Sigmoid colon (tissue), 4 donors: Measurements from ENCODE around the gene GLP2R.

Experiments used
- POLR2A ChIP-seq, 2 donors: fragments of 450-650 bp; IDR thresholded peaks; one replicate each; pipeline ENCODE4 v1.6.1; 2016; ENCODE audit warnings: antibody characterized with exemption in 2 of 2, mild to moderate bottlenecking in 2 of 2, moderate library complexity in 2 of 2
- POLR2AphosphoS5 ChIP-seq, 4 donors: sonication (generic); formaldehyde crosslinking; IDR thresholded peaks; one replicate each; pipeline ENCODE4 v1.6.1; 2017; ENCODE audit warnings: antibody characterized with exemption in 4 of 4
- TF ChIP-seq, protein P1 (sequence below), 4 experiments: fragments of 450-650 bp in 3 of 4; fragments of 200-600 bp in 1 of 4; IDR thresholded peaks; one replicate each; pipeline ENCODE4 v1.5.1; 2016 to 2019; ENCODE audit warnings: antibody characterized with exemption in 4 of 4, mild to moderate bottlenecking in 3 of 4, moderate library complexity in 2 of 4

DNA sequence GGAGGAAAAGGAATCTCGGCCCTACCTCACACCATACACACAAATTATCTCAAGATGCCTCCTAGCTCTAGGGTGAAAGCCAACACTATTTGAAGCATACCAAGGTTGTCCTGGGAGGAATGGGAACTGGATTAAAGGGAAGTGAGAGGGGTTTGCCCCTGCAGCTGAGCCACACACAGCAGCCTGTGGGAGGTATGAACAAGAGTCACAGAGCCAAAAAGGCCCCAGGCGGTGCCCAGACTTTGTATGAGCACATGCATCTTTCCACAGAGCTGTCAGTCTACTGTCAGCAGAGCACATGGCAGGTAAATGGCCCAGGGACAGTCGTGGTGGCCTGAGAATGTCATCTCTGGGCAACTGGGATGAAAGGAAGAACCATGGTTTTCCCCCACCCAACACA lies 110.4 kb downstream of the GLP2R start:
- TF ChIP-seq, protein P1, sequence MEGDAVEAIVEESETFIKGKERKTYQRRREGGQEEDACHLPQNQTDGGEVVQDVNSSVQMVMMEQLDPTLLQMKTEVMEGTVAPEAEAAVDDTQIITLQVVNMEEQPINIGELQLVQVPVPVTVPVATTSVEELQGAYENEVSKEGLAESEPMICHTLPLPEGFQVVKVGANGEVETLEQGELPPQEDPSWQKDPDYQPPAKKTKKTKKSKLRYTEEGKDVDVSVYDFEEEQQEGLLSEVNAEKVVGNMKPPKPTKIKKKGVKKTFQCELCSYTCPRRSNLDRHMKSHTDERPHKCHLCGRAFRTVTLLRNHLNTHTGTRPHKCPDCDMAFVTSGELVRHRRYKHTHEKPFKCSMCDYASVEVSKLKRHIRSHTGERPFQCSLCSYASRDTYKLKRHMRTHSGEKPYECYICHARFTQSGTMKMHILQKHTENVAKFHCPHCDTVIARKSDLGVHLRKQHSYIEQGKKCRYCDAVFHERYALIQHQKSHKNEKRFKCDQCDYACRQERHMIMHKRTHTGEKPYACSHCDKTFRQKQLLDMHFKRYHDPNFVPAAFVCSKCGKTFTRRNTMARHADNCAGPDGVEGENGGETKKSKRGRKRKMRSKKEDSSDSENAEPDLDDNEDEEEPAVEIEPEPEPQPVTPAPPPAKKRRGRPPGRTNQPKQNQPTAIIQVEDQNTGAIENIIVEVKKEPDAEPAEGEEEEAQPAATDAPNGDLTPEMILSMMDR (IDR thresholded peaks at IDR 0.05), result no peak
- no peak for TF ChIP-seq POLR2A (IDR thresholded peaks at IDR 0.05)
- no peak for TF ChIP-seq POLR2AphosphoS5 (IDR thresholded peaks at IDR 0.05)
